Esophagus squamous epithelium (tissue), 5 donors: Measurements from ENCODE around the gene THBS2. TPM values are rescaled to one million over a fixed set of nuclear protein-coding genes. Genes with fewer than 3 reads are reported as not detected.
"Not testable (repeated sequence)": the region's sequence is repeated elsewhere in the genome, so short reads cannot be mapped to it uniquely, and the experiment has no call there.

Experiments
- DNase-seq: peaks from one replicate; lab custom pipeline; 2025; lab: John Stamatoyannopoulos, UW
- H3K27ac ChIP-seq, 4 donors: fragments of 200-600 bp; sonication (generic); one replicate each; pipeline ENCODE4 v1.5.1; 2016 to 2019; ENCODE audit warnings: mild to moderate bottlenecking in 1 of 4
- H3K27me3 ChIP-seq, 4 donors: fragments of 200-600 bp; sonication (generic); 1 replicate in 3 of 4; 2 replicates in 1 of 4; pipeline versions ENCODE4 v1.5.1 to v1.6.0; 2017 to 2021; ENCODE audit warnings: antibody characterized with exemption in 1 of 4
- H3K36me3 ChIP-seq, 3 donors: fragments of 200-600 bp; sonication (generic); one replicate each; pipeline ENCODE4 v1.5.1; 2016 to 2019
- H3K4me1 ChIP-seq, 3 donors: fragments of 200-600 bp; sonication (generic); one replicate each; pipeline ENCODE4 v1.5.1; 2017 to 2019
- H3K4me3 ChIP-seq, 4 donors: fragments of 200-600 bp; sonication (generic); 1 replicate in 3 of 4; 2 replicates in 1 of 4; pipeline ENCODE4 v1.5.1; 2016 to 2019; ENCODE audit warnings: mild to moderate bottlenecking in 2 of 4, moderate library complexity in 1 of 4
- H3K9me3 ChIP-seq, 3 donors: fragments of 200-600 bp; sonication (generic); one replicate each; pipeline ENCODE4 v1.5.1; 2016 to 2019
- POLR2A ChIP-seq, 4 donors: fragments of 450-650 bp; IDR thresholded peaks; one replicate each; pipeline ENCODE4 v1.6.1; 2017; ENCODE audit warnings: antibody characterized with exemption in 4 of 4, mild to moderate bottlenecking in 4 of 4, moderate library complexity in 3 of 4
- WGBS, 2 donors: methylation state at CpG; one replicate each; pipeline ENCODE4 v1.1.5; 2018; 5-methylcytosine and 5-hydroxymethylcytosine counted together
- intact Hi-C: fragments of 100-400 bp; cut with DNase I; formaldehyde crosslinking; loops from one replicate; pipeline ENCODE4 v1.15.0; 2022
- total RNA-seq, 4 donors: library from RNA; depleted of rRNA; stranded (reverse); fragments of >200 nt; gene quantifications; one replicate each; pipeline ENCODE4 v1.1.0, GENCODE V29; 2016
- TF ChIP-seq, protein P1 (sequence below), 6 experiments: fragments of 450-650 bp in 4 of 6; fragments of 200-600 bp in 2 of 6; sonication (generic) in 2 of 6; IDR thresholded peaks; one replicate each; pipeline ENCODE4 v1.5.1; 2016 to 2019; ENCODE audit warnings: antibody characterized with exemption in 6 of 6, mild to moderate bottlenecking in 4 of 6, moderate library complexity in 4 of 6
- donor health status: DM: yes; HTN: yes; CAD: no.

Gene THBS2
- total RNA-seq, 4 donors from 2014 or later: 4.3 to 35.7 (median 25.5) TPM

DNA sequence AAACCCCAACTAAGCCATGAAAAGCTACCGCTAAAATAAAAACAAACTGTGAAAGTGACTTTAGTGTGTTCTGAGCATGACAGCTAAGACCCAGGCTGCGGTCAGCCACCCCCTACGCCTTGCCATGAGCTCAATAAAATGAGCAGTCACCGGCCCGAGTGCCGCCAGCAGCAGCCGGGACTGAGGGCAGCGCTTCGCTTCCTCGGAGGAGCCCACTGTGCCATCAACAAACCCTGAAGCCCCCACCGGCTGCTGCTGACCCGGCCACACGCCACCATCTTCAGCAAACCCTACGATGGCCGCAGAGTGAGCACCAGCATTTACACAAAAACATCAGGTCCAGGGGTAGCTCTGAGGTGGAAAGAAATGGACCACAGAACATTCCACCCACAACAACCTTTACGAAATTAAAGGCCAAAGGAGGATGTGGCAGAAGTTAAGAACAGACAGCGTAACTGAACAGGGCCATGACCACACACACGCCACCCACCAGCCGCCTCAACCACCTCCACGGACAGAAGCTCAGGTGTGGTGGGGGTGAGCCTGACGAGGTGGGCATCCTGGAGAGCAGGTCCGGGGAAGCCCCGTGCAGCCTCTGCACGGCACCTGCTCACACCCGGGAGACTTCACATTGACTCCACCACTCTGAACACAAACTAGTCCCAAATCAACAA, 67.0 kb downstream of the THBS2 start:
- intact Hi-C loops: no loop called here
- no peaks in the 10 kb centered on the region for H3K36me3 ChIP-seq
- H3K27me3 ChIP-seq: no peaks in the 10 kb centered on the region
- peaks cover 0 to 12% (median 5%) of the 10 kb centered on the region in 3 donors for H3K4me1 ChIP-seq
- DNase-seq: no peak
- H3K9me3 ChIP-seq: no peaks in the 10 kb centered on the region
- WGBS, 2 donors: 71 to 90% methylated on average over 13 to 19 of the region's 25 CpGs
- H3K27ac ChIP-seq: no peak overlapping the region
- no peak for TF ChIP-seq POLR2A (IDR thresholded peaks at IDR 0.05)
- TF ChIP-seq, protein P1, sequence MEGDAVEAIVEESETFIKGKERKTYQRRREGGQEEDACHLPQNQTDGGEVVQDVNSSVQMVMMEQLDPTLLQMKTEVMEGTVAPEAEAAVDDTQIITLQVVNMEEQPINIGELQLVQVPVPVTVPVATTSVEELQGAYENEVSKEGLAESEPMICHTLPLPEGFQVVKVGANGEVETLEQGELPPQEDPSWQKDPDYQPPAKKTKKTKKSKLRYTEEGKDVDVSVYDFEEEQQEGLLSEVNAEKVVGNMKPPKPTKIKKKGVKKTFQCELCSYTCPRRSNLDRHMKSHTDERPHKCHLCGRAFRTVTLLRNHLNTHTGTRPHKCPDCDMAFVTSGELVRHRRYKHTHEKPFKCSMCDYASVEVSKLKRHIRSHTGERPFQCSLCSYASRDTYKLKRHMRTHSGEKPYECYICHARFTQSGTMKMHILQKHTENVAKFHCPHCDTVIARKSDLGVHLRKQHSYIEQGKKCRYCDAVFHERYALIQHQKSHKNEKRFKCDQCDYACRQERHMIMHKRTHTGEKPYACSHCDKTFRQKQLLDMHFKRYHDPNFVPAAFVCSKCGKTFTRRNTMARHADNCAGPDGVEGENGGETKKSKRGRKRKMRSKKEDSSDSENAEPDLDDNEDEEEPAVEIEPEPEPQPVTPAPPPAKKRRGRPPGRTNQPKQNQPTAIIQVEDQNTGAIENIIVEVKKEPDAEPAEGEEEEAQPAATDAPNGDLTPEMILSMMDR (IDR thresholded peaks at IDR 0.05): no peak
- no peak overlapping the region for H3K4me3 ChIP-seq

DNA sequence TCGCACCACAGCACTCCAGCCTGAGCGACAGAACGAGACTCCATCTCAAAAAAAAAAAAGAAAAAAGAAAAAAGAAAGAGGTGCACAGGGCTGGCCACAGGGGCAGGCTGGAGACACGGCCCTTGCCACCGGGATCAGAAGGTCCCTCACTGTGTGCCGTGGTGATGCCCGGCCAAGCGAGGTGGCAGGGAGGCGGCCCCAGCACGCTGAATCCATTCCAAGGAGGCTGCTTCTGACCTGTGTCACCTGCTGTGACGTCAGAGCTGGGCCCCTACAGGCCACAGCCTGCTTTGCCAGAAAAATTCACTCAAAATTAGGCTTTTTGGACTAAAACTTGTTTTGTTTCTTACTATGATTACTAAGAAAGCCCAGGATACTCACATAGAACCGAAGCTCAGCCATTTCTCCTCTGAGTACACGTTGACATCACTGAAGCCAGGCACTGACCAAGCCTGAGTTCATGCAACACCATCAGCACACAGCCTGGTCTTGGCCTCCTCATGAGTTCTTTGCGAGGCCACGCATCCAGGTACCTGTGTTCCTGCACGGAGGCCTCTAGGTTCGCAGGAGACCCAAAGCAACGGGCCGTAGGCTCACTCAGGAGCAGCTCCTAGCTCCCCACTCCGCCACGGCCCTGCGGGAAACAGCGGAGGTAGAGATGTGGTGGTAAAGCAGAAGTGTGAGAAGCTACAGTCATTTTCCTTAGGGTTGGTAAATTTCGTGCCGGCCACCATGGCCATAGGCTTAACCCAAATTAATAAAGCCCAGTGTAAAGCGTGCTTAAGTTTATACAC, 67.8 kb downstream of the THBS2 start:
- intact Hi-C loops: no loop called here
- Histone ChIP-seq H3K27me3 (no peaks in the 10 kb centered on the region), H3K27ac (no peak overlapping the region), H3K36me3 (no peaks in the 10 kb centered on the region), H3K9me3 (no peaks in the 10 kb centered on the region), H3K4me3 (no peak overlapping the region), H3K4me1 (peaks cover 0 to 8% (median 3%) of the 10 kb centered on the region in 3 donors)
- TF ChIP-seq, protein P1 (IDR thresholded peaks at IDR 0.05): no peak
- no peak for TF ChIP-seq POLR2A (IDR thresholded peaks at IDR 0.05)
- 88 to 92% methylated on average over 20 to 25 of the region's 26 CpGs for WGBS, 2 donors
- DNase-seq: no peak

DNA sequence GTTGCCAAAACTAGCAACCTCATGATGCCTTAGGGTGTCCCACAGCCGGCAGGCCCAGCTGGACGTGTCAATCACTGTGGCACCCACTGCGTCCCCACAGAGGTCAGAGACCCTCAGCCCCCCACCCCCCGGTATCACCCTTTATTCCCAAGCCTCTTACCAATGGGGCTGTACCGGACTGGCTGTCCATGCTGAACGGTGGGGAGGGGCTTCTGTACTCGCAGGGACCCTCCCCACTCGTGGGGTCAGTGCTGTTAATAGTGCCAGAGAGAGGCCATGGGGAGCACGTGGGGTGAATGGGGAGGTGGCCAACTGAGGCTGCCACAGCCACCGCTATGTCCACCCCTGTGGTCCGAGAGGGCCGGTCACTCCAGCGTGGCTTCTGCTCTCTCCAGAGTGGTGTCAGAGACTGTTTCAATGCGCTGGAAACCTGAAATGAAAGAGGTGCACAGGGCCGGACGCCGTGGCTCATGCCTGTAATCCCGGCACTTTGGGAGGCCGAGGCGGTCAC, 68.6 kb downstream of the THBS2 start:
- 81 to 90% methylated on average over 2 to 5 of the region's 20 CpGs for whole genome bisulfite sequencing, 2 donors
- H3K4me3 ChIP-seq: no peak overlapping the region
- no peaks in the 10 kb centered on the region for H3K9me3 ChIP-seq
- no peak for DNase-seq
- H3K27me3 ChIP-seq: no peaks in the 10 kb centered on the region
- intact Hi-C loops: no loop called here
- TF ChIP-seq, protein P1 (IDR thresholded peaks at IDR 0.05): no peak
- no peak for TF ChIP-seq POLR2A (IDR thresholded peaks at IDR 0.05)
- H3K27ac ChIP-seq: no peak overlapping the region
- H3K36me3 ChIP-seq: no peaks in the 10 kb centered on the region
- H3K4me1 ChIP-seq: peaks cover 0 to 3% (median 0%) of the 10 kb centered on the region in 3 donors

- Histone ChIP-seq H3K27me3 (no peaks in the 10 kb centered on the region), H3K4me3 (no peak overlapping the region), H3K27ac (no peak overlapping the region), H3K4me1 (no peaks in the 10 kb centered on the region), H3K9me3 (no peaks in the 10 kb centered on the region), H3K36me3 (no peaks in the 10 kb centered on the region)
- WGBS, 2 donors: 69 to 96% methylated on average over 3 of the region's 3 CpGs
- DNase-seq: no peak
- intact Hi-C loops: no loop called here
- TF ChIP-seq, protein P1 (IDR thresholded peaks at IDR 0.05): no peak
- TF ChIP-seq POLR2A (IDR thresholded peaks at IDR 0.05): no peak
Observed at GRCh38 chr6:169184419-169184818, 69.2 kb downstream of the THBS2 start.

- no peak for DNase-seq
- Histone ChIP-seq H3K36me3 (no peaks in the 10 kb centered on the region), H3K4me1 (no peaks in the 10 kb centered on the region), H3K4me3 (no peak overlapping the region), H3K9me3 (no peaks in the 10 kb centered on the region), H3K27me3 (no peaks in the 10 kb centered on the region), H3K27ac (no peak overlapping the region)
- TF ChIP-seq POLR2A (IDR thresholded peaks at IDR 0.05): no peak
- TF ChIP-seq, protein P1 (IDR thresholded peaks at IDR 0.05): no peak
- intact Hi-C loops: no loop called here
- 89 to 91% methylated on average over 8 of the region's 8 CpGs for WGBS, 2 donors
Observed at GRCh38 chr6:169183233-169183632, 70.4 kb downstream of the THBS2 start.

DNA sequence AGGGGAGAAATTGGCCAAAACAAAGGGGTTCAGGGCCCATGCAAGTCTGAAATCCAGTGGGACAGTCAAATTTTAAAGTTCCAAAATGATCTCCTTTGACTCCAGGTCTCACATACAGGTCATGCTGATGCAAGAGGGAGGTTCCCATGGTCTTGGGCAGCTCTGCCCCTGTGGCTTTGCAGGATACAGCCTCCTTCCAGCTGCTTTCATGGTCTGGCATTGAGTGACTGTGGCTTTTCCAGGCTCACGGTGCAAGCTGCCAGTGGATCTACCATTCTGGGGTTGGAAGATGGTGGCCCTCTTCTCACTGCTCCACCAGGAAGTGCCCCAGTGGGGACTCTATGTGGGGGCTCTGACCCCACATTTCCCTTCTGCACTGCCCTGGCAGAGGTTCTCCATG, 73.8 kb downstream of the THBS2 start:
- H3K9me3 ChIP-seq, H3K4me1 ChIP-seq, H3K27ac ChIP-seq, H3K27me3 ChIP-seq, H3K36me3 ChIP-seq, DNase-seq, intact Hi-C loops, H3K4me3 ChIP-seq: not testable (repeated sequence)
- WGBS, 2 donors: no CpG with 5 or more reads among the region's 1 CpG
